K562 (cell line): ENCODE measurements around the gene PPT1. TPM values are rescaled to one million over a fixed set of nuclear protein-coding genes. Genes with fewer than 3 reads are reported as not detected.

ENCODE experiments used
- AFF1 ChIP-seq, 2 experiments: fragments of 450-650 bp; IDR thresholded peaks; 2 replicates each; pipeline ENCODE4 v1.6.1; 2018; ENCODE audit warnings: mild to moderate bottlenecking in 2 of 2, low read depth in 1 of 2; ENCODE audit not compliant: partially characterized antibody in 2 of 2
- ARHGAP35 ChIP-seq: fragments of 450-650 bp; IDR thresholded peaks from 2 replicates; pipeline ENCODE4 v1.6.1; 2018; ENCODE audit not compliant: partially characterized antibody
- CAMTA2 ChIP-seq: fragments of 250-450 bp; sonication (Bioruptor Pico); conservative IDR thresholded peaks from 2 replicates; pipeline ENCODE4 v1.5.1; 2022
- CTCFL ChIP-seq: IDR thresholded peaks from 2 replicates; pipeline ENCODE4 v1.6.1; 2011; ENCODE audit warnings: borderline replicate concordance, low read depth, mild to moderate bottlenecking, moderate library complexity, low read length; ENCODE audit not compliant: insufficient read depth, poor library complexity, severe bottlenecking
- CXXC5 ChIP-seq: fragments of 250-450 bp; sonication (Bioruptor Pico); IDR thresholded peaks from 2 replicates; pipeline ENCODE4 v1.8.0; 2022; ENCODE audit warnings: inconsistent platforms, mild to moderate bottlenecking, moderate library complexity
- DNMT1 ChIP-seq: fragments of 450-650 bp; IDR thresholded peaks from 2 replicates; pipeline ENCODE4 v1.6.1; 2016; ENCODE audit warnings: antibody characterized with exemption, mild to moderate bottlenecking
- KHSRP ChIP-seq: fragments of 450-650 bp; IDR thresholded peaks from 2 replicates; pipeline ENCODE4 v1.6.1; 2017
- MYBL2 ChIP-seq, 2 experiments: fragments of 450-650 bp in 1 of 2; sonication (generic) in 1 of 2; formaldehyde crosslinking in 1 of 2; IDR thresholded peaks; 2 replicates each; pipeline versions ENCODE4 v1.6.1 to v1.8.1; 2017 to 2022; ENCODE audit warnings: borderline replicate concordance in 1 of 2, inconsistent platforms in 1 of 2, low read depth in 1 of 2, mild to moderate bottlenecking in 1 of 2, missing genetic modification reagents in 1 of 2, moderate library complexity in 1 of 2
- NR2C1 ChIP-seq, 2 experiments: fragments of 450-650 bp; IDR thresholded peaks; 2 replicates each; pipeline ENCODE4 v1.6.1; 2017; ENCODE audit warnings: mild to moderate bottlenecking in 2 of 2, antibody characterized with exemption in 1 of 2, inconsistent platforms in 1 of 2, missing compliant biosample characterization in 1 of 2, missing genetic modification characterization in 1 of 2
- RBM25 ChIP-seq: fragments of 200-400 bp; formaldehyde crosslinking; IDR thresholded peaks from 2 replicates; pipeline ENCODE4 v1.6.1; 2018; ENCODE audit warnings: low read length, low read depth, moderate library complexity; ENCODE audit not compliant: severe bottlenecking
- SFPQ ChIP-seq: fragments of 200-400 bp; formaldehyde crosslinking; IDR thresholded peaks from 2 replicates; pipeline ENCODE4 v1.6.1; 2017; ENCODE audit warnings: mild to moderate bottlenecking, low read depth, low read length, moderate library complexity
- SMAD3 ChIP-seq: fragments of 450-650 bp; formaldehyde crosslinking; conservative IDR thresholded peaks from 2 replicates; pipeline ENCODE4 v1.4.0; 2020; ENCODE audit warnings: mild to moderate bottlenecking
- SMARCE1 ChIP-seq: fragments of 450-650 bp; IDR thresholded peaks from 2 replicates; pipeline ENCODE4 v1.7.1; 2016; ENCODE audit warnings: mild to moderate bottlenecking
- THRB ChIP-seq: fragments of 450-650 bp; formaldehyde crosslinking; conservative IDR thresholded peaks from 2 replicates; pipeline ENCODE4 v1.4.0; 2022; ENCODE audit warnings: mild to moderate bottlenecking, missing genetic modification characterization
- ZNF24 ChIP-seq: fragments of 450-650 bp; IDR thresholded peaks from 2 replicates; pipeline ENCODE4 v1.6.1; 2016
- ZNF324 ChIP-seq: fragments of 250-450 bp; sonication (Bioruptor Pico); IDR thresholded peaks from 2 replicates; pipeline ENCODE4 v1.4.0; 2020; ENCODE audit warnings: mild to moderate bottlenecking
- ZNF507 ChIP-seq: conservative IDR thresholded peaks from 2 replicates; pipeline ENCODE4 v1.6.1; 2017; ENCODE audit warnings: missing genetic modification characterization, missing compliant biosample characterization
- polyA plus RNA-seq, 8 experiments: library from polyadenylated mRNA; depleted of rRNA in 4 of 8; stranded (reverse) in 5 of 8; unstranded in 3 of 8; fragments of >200 nt; fragmentation: Nextera tagmentation in 2 of 8; fragmentation: Illumina TruSeq in 1 of 8; extraction: Ambion mirVana in 2 of 8; extraction: Trizol in 1 of 8; gene quantifications; 2 replicates each; pipeline versions ENCODE4 v1.2.1 to v1.2.3, GENCODE V29; 2011 to 2014; ENCODE audit warnings: inconsistent platforms in 1 of 8, missing spikeins in 1 of 8
- total RNA-seq, 7 experiments: library from RNA; depleted of rRNA in 6 of 7; stranded (reverse); fragments of >200 nt in 6 of 7; fragmentation: Illumina TruSeq in 2 of 7; extraction: Trizol in 2 of 7; gene quantifications; 2 replicates each; pipeline versions ENCODE4 v1.2.1 to v1.2.3, GENCODE V29; 2011 to 2021; ENCODE audit warnings: low replicate concordance in 1 of 7

The PPT1 gene
- total and polyA plus RNA-seq, 9 of the 15 experiments (the other 6 are each of a cell fraction or from before 2014, with no cell fraction given), result 72.2 to 285 (median 143) TPM

GRCh38 chr1:40040511-40041465, 56.3 kb downstream of the PPT1 start, which contains the start of gene CAP1 (continued):
- TF ChIP-seq RBM25 (peak; percentile 73), SMAD3 (CRISPR knock-in tag) (no peak), CAMTA2 (no peak), THRB (CRISPR knock-in tag) (no peak), ZNF324 (CRISPR knock-in tag) (no peak), CTCFL (peak; percentile 10), DNMT1 (no peak), ZNF507 (tag) (no peak), ZNF24 (no peak), ARHGAP35 (no peak), NR2C1 (IDR thresholded peaks at IDR 0.05) (peak; percentile 72), NR2C1 (tag; IDR thresholded peaks at IDR 0.05) (peak; percentile 80), AFF1 (IDR thresholded peaks at IDR 0.05; ENCODE audit: low read depth in 1 of 2, partially characterized antibody in 2 of 2) (no peak), KHSRP (no peak), SFPQ (no peak), SMARCE1 (peak; percentile 56; the same call in 1 of the 2 replicates), CXXC5 (CRISPR knock-in tag) (peak; percentile 67), MYBL2 (IDR thresholded peaks at IDR 0.05; ENCODE audit: low read depth) (no peak), MYBL2 (CRISPR knock-in tag; IDR thresholded peaks at IDR 0.05; ENCODE audit: borderline replicate concordance) (no peak)
